NB4 (cell line): ENCODE measurements around the gene ZNF771.

Experiments
- DNase-seq: peaks from one replicate; pipeline ENCODE4 v3.0.0; 2010; ENCODE audit warnings: low read depth
- H3K4me3 ChIP-seq: one replicate; pipeline ENCODE4 v1.5.1; 2011; ENCODE audit warnings: mild to moderate bottlenecking, low read depth, low read length, moderate library complexity
- MAX ChIP-seq: IDR thresholded peaks from 2 replicates; pipeline ENCODE4 v1.6.1; 2011; ENCODE audit warnings: low read depth, low read length
- MYC ChIP-seq: IDR thresholded peaks from 2 replicates; pipeline ENCODE4 v1.6.1; 2011; ENCODE audit warnings: low read depth, low read length
- POLR2A ChIP-seq: IDR thresholded peaks from 2 replicates; pipeline ENCODE4 v1.6.1; 2011; ENCODE audit warnings: mild to moderate bottlenecking; ENCODE audit not compliant: insufficient read length; ENCODE audit errors: extremely low read depth
- TF ChIP-seq, protein P1 (sequence below): IDR thresholded peaks from one replicate; pipeline ENCODE4 v1.5.1; 2012; ENCODE audit warnings: low read depth, low read length

Gene ZNF771

DNA sequence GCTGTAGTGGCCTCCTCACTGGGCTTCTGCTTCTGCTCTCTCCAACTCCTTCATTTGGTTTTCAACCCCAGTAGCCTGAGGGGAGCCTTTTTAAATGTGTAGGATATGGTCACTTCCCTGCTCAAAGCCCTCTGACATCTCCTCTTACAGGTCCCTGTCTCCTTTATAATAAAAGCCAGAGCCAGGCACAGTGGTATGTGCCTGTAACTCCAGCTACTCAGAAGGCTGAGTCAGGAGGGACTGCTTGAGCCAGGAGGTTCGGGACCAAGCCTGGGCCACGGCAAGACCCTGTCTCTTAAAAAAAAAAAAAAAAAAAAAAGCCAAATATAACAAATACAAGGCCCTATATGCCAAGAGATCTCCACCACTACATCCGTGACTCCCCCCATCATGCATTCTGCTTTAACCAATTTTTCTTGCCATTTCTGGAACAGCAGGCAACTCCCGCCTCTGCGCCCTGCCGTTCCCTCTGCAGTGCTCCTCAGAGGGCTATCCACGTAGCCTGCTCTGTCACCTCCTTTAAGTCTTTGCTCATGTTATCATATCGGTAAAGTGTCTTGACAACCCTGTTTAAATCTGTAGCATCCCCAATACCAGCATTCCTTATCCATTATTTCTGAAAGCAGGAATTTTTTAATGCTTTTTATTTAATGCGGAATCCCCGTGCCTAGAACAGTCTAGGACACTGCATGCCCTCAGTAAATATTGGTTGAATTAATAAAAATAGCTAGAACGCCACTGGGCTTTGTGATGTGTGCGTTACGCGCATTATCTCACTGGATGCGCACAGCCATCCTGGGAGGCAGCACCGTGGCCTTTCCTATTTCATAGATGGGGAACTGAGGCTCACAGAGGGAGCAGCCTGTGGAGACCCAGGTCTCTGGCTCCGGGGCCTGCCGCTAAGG is 9.5 kb downstream of the ZNF771 start:
- TF ChIP-seq MAX (no peak), MYC (no peak), POLR2A (no peak)
- TF ChIP-seq, protein P1, sequence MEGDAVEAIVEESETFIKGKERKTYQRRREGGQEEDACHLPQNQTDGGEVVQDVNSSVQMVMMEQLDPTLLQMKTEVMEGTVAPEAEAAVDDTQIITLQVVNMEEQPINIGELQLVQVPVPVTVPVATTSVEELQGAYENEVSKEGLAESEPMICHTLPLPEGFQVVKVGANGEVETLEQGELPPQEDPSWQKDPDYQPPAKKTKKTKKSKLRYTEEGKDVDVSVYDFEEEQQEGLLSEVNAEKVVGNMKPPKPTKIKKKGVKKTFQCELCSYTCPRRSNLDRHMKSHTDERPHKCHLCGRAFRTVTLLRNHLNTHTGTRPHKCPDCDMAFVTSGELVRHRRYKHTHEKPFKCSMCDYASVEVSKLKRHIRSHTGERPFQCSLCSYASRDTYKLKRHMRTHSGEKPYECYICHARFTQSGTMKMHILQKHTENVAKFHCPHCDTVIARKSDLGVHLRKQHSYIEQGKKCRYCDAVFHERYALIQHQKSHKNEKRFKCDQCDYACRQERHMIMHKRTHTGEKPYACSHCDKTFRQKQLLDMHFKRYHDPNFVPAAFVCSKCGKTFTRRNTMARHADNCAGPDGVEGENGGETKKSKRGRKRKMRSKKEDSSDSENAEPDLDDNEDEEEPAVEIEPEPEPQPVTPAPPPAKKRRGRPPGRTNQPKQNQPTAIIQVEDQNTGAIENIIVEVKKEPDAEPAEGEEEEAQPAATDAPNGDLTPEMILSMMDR: no peak
- no peak for DNase-seq

GRCh38 chr16:30417529-30418349 is 10.3 kb downstream of the ZNF771 start:
- peak; percentile 93 for DNase-seq
- H3K4me3 ChIP-seq: no peak overlapping the region
- no peak for TF ChIP-seq MAX
- TF ChIP-seq, protein P1: no peak
- no peak for TF ChIP-seq POLR2A
- TF ChIP-seq MYC: no peak

More for the DNA sequence above, 9.5 kb downstream of the ZNF771 start:
- no peak overlapping the region for H3K4me3 ChIP-seq

GRCh38 chr16:30418350-30419181 is 11.2 kb downstream of the ZNF771 start:
- no peak overlapping the region for H3K4me3 ChIP-seq
- TF ChIP-seq MAX (no peak), MYC (no peak), POLR2A (no peak)
- TF ChIP-seq, protein P1: no peak
- DNase-seq: peak; percentile 55

- TF ChIP-seq MAX (no peak), POLR2A (no peak), MYC (no peak)
- TF ChIP-seq, protein P1: no peak
- no peak overlapping the region for H3K4me3 ChIP-seq
- DNase-seq: no peak
These were observed 13.6 kb downstream of the ZNF771 start for GRCh38 chr16:30421010-30421409.

DNA sequence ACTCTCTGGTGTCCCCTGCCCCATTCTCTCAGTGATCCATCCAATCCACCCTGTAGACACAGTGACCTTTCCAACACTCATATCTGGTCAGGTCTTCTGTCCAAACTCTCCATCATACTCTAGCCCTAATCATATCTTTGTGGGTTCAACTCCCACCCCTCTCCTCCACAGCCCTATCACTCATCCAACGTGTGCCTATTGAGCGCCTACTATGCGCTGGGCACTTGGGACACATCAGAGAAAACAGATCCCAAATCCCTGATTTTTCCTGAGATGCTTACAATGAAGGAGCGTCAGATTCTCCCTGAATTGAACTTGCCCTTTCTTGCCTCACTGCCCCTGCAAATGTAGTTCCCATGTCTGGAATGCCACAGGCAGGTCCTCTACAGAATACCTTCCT is 20.6 kb downstream of the ZNF771 start:
- TF ChIP-seq MAX (no peak), MYC (no peak), POLR2A (no peak)
- TF ChIP-seq, protein P1: no peak
- peak overlapping the region; percentile 9 for H3K4me3 ChIP-seq
- no peak for DNase-seq
